ENCODE data around the gene KCNE1. TPM values are rescaled to one million over a fixed set of nuclear protein-coding genes. Genes with fewer than 3 reads are reported as not detected.

KCNE1 gene
- total RNA-seq, 1 experiment from 2014 or later = 0.28 TPM

- DNase-seq = no peak
- Mint-ChIP-seq H3K9me3 (ENCODE audit: low read depth, unreplicated experiment) (no peaks in the 10 kb centered on the region), H3K4me1 (ENCODE audit: low read depth, unreplicated experiment) (peaks cover 3% of the 10 kb centered on the region), H3K27me3 (ENCODE audit: unreplicated experiment) (no peaks in the 10 kb centered on the region), H3K27ac (ENCODE audit: unreplicated experiment) (peak overlapping the region; percentile 33), H3K4me3 (ENCODE audit: low read depth, unreplicated experiment) (no peak overlapping the region), H3K36me3 (ENCODE audit: insufficient read depth, unreplicated experiment) (peaks cover 24% of the 10 kb centered on the region)
- intact Hi-C loops (cut with micrococcal nuclease; ENCODE audit: unreplicated experiment) = no loop called here
- no peak for TF ChIP-seq CTCF (IDR thresholded peaks at IDR 0.05; ENCODE audit: unreplicated experiment)
- CTCF ChIA-PET = interaction anchor here (0.6 to 1.0 kb wide), 3 partner anchors 9 to 85 kb away, joined by 3 to 5 read pairs (median 4); no protein-coding TSS in a partner anchor
- no TSS peak for BruUV-seq (replicated peaks)
Observed at GRCh38 chr21:34517491-34518245, 5.7 kb upstream of the KCNE1 start.

DNA sequence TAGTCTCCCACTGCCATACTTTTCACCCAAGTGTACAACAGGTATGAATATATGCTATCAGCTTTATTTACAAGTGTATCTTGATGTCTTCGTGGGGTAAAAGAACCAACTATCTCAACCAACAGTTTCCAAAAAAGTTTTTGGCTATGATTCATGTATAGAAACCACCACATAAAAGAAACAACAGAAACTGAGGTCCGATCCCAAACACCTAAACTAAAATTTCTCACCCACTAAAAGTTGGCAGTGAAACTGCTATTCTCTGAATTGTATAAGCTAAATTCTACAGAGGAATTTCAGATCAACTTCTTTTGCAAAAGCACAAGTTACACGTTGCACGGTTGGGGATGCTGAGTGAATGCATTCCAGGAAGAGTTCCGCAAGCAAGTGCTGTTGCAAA is 5.0 kb upstream of the KCNE1 start:
- Mint-ChIP-seq H3K27ac (ENCODE audit: unreplicated experiment) (no peak overlapping the region), H3K9me3 (ENCODE audit: low read depth, unreplicated experiment) (no peaks in the 10 kb centered on the region), H3K4me3 (ENCODE audit: low read depth, unreplicated experiment) (no peak overlapping the region), H3K36me3 (ENCODE audit: insufficient read depth, unreplicated experiment) (peaks cover 17% of the 10 kb centered on the region), H3K4me1 (ENCODE audit: low read depth, unreplicated experiment) (no peaks in the 10 kb centered on the region), H3K27me3 (ENCODE audit: unreplicated experiment) (no peaks in the 10 kb centered on the region)
- CTCF ChIA-PET = interaction anchor here (1.0 kb wide), 1 partner anchor 86 kb away, joined by 5 read pairs; no protein-coding TSS in a partner anchor
- DNase-seq = no peak
- intact Hi-C loops (cut with micrococcal nuclease; ENCODE audit: unreplicated experiment) = no loop called here
- BruUV-seq (replicated peaks) = no TSS peak
- TF ChIP-seq CTCF (IDR thresholded peaks at IDR 0.05; ENCODE audit: unreplicated experiment) = no peak

DNA sequence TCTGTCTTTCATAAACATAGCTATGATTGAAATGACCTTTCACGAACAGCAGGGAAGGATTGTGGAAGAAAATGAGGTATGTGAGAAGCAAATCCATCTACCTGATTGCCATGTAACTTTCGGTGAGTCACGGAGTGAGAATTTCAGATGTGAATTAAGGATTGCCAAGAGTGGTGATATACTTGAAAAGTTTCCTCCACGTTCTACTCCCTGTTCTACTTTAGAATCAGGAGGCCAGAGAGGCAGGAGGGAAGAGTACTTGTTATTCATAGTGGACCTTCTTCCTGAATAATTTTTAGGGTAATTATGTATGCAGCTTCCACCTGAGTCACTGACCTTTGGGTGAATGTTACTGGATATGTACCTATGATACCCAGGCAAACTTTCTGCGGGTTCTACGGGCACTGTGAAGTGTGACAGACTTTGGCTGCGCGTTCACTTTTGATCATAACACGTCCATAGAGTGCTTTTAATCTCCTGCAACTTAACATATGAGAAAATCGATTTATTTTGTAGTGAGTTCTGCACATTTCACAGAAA is 2.6 kb upstream of the KCNE1 start:
- TF ChIP-seq CTCF (IDR thresholded peaks at IDR 0.05; ENCODE audit: unreplicated experiment) = no peak
- Mint-ChIP-seq H3K9me3 (ENCODE audit: low read depth, unreplicated experiment) (no peaks in the 10 kb centered on the region), H3K36me3 (ENCODE audit: insufficient read depth, unreplicated experiment) (peaks cover 23% of the 10 kb centered on the region), H3K4me1 (ENCODE audit: low read depth, unreplicated experiment) (peaks cover 7% of the 10 kb centered on the region), H3K27ac (ENCODE audit: unreplicated experiment) (no peak overlapping the region), H3K4me3 (ENCODE audit: low read depth, unreplicated experiment) (no peak overlapping the region), H3K27me3 (ENCODE audit: unreplicated experiment) (no peaks in the 10 kb centered on the region)
- DNase-seq = no peak
- intact Hi-C loops (cut with micrococcal nuclease; ENCODE audit: unreplicated experiment) = no loop called here
- CTCF ChIA-PET = no interaction called here
- no TSS peak for BruUV-seq (replicated peaks)

DNA sequence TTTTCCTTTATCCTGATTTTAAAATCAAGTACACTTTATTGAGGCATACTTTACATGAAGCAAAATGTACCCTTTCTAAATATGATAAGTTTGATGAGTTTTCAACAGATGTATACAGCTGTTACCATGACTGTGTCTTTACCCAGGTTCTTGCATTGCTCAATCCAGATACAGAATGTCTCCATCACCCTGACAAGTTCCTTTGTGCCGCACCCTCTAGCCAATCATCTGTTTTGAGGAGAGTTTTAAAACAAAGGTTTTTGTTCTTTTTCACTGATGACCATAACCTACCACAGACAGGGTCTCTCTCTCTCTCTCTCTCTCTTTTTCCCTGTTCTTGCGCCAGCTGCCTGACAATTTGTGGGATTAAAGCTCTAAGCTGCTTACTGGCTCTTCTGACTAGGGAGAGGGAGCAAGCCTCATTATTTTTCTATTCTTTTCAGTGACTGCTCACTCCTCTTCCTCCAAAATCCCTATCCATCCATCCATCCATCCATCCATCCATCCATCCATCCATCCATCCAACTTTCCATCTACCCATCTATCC is 1.2 kb upstream of the KCNE1 start:
- Mint-ChIP-seq H3K9me3 (ENCODE audit: low read depth, unreplicated experiment) (no peaks in the 10 kb centered on the region), H3K27ac (ENCODE audit: unreplicated experiment) (peak overlapping the region; percentile 7), H3K27me3 (ENCODE audit: unreplicated experiment) (no peaks in the 10 kb centered on the region), H3K4me1 (ENCODE audit: low read depth, unreplicated experiment) (peaks cover 7% of the 10 kb centered on the region), H3K4me3 (ENCODE audit: low read depth, unreplicated experiment) (no peak overlapping the region), H3K36me3 (ENCODE audit: insufficient read depth, unreplicated experiment) (peaks cover 14% of the 10 kb centered on the region)
- CTCF ChIA-PET = no interaction called here
- no TSS peak for BruUV-seq (replicated peaks)
- no peak for TF ChIP-seq CTCF (IDR thresholded peaks at IDR 0.05; ENCODE audit: unreplicated experiment)
- intact Hi-C loops (cut with micrococcal nuclease; ENCODE audit: unreplicated experiment) = no loop called here
- DNase-seq = no peak

All from Calu3 (cell line).